Activated CD4-positive, alpha-beta T cell treated with anti-CD3 and anti-CD28 coated beads, Interleukin-2, amount 50 U/mL, for 1 hour (primary cell): ENCODE measurements around the gene WHRN.

Experiments used
- DNase-seq: peaks from one replicate; pipeline ENCODE4 v3.0.0-alpha.2; 2020

Gene WHRN

GRCh38 chr9:114446036-114446435 is 59.2 kb downstream of the WHRN start:
- DNase-seq: no peak

GRCh38 chr9:114445616-114446015 is 59.7 kb downstream of the WHRN start:
- no peak for DNase-seq

- DNase-seq: no peak
These were observed 63.3 kb downstream of the WHRN start for GRCh38 chr9:114442022-114442421.

GRCh38 chr9:114437401-114437893 is 67.8 kb downstream of the WHRN start:
- no peak for DNase-seq

- no peak for DNase-seq
These were observed 70.4 kb downstream of the WHRN start for GRCh38 chr9:114434878-114435311.

- no peak for DNase-seq
These were observed 71.5 kb downstream of the WHRN start for GRCh38 chr9:114433720-114434255.

GRCh38 chr9:114433086-114433485 is 72.2 kb downstream of the WHRN start:
- no peak for DNase-seq

GRCh38 chr9:114432323-114433067 is 72.8 kb downstream of the WHRN start:
- DNase-seq: no peak

GRCh38 chr9:114431770-114432169 is 73.5 kb downstream of the WHRN start:
- no peak for DNase-seq

- no peak for DNase-seq
These were observed 74.3 kb downstream of the WHRN start for GRCh38 chr9:114431003-114431402.

GRCh38 chr9:114430457-114430856 is 74.8 kb downstream of the WHRN start:
- no peak for DNase-seq

GRCh38 chr9:114429488-114429887 is 75.8 kb downstream of the WHRN start:
- no peak for DNase-seq

GRCh38 chr9:114428466-114428865 is 76.8 kb downstream of the WHRN start:
- DNase-seq: no peak

GRCh38 chr9:114427644-114428043 is 77.6 kb downstream of the WHRN start:
- no peak for DNase-seq

- no peak for DNase-seq
These were observed 79.0 kb downstream of the WHRN start for GRCh38 chr9:114426046-114426948.

- DNase-seq: no peak
These were observed 80.1 kb downstream of the WHRN start for GRCh38 chr9:114425126-114425525.

GRCh38 chr9:114424126-114424525 is 81.1 kb downstream of the WHRN start:
- DNase-seq: no peak

GRCh38 chr9:114423181-114423580 is 82.1 kb downstream of the WHRN start:
- DNase-seq: no peak

- DNase-seq: no peak
These were observed 84.1 kb downstream of the WHRN start for GRCh38 chr9:114421147-114421546.

- no peak for DNase-seq
These were observed 85.5 kb downstream of the WHRN start for GRCh38 chr9:114419796-114420195.

- DNase-seq: no peak
These were observed 87.2 kb downstream of the WHRN start for GRCh38 chr9:114418053-114418452.

GRCh38 chr9:114417511-114417910 is 87.8 kb downstream of the WHRN start:
- no peak for DNase-seq

GRCh38 chr9:114416906-114417305 is 88.4 kb downstream of the WHRN start:
- DNase-seq: no peak

GRCh38 chr9:114416290-114416689 is 89.0 kb downstream of the WHRN start:
- no peak for DNase-seq
